ENCODE measurements around the gene COG7.
"Not testable (repeated sequence)": the region's sequence is repeated elsewhere in the genome, so short reads cannot be mapped to it uniquely, and the experiment has no call there.

Gene COG7

GRCh38 chr16:23381702-23382101, 71.3 kb downstream of the COG7 start:
- not testable (repeated sequence) for DNase-seq

GRCh38 chr16:23380501-23380951, 72.5 kb downstream of the COG7 start:
- no peak for DNase-seq

- no peak for DNase-seq
These were observed 73.3 kb downstream of the COG7 start for GRCh38 chr16:23379707-23380106.

- DNase-seq, result no peak
These were observed 74.1 kb downstream of the COG7 start for GRCh38 chr16:23378921-23379320.

GRCh38 chr16:23378256-23378655, 74.7 kb downstream of the COG7 start:
- no peak for DNase-seq

GRCh38 chr16:23377071-23377931, 75.7 kb downstream of the COG7 start:
- no peak for DNase-seq

- DNase-seq, result no peak
These were observed 77.3 kb downstream of the COG7 start for GRCh38 chr16:23375643-23376042.

GRCh38 chr16:23374721-23375510, 78.1 kb downstream of the COG7 start:
- DNase-seq, result no peak

- no peak for DNase-seq
These were observed 79.4 kb downstream of the COG7 start for GRCh38 chr16:23373436-23374219.

- DNase-seq, result no peak
These were observed 81.6 kb downstream of the COG7 start for GRCh38 chr16:23371368-23371767.

- DNase-seq, result no peak
These were observed 83.6 kb downstream of the COG7 start for GRCh38 chr16:23369416-23369815.

GRCh38 chr16:23368469-23368868, 84.5 kb downstream of the COG7 start:
- no peak for DNase-seq

GRCh38 chr16:23367988-23368387, 85.0 kb downstream of the COG7 start:
- no peak for DNase-seq

- DNase-seq, result no peak
These were observed 85.4 kb downstream of the COG7 start for GRCh38 chr16:23367564-23367963.

GRCh38 chr16:23366341-23366740, 86.6 kb downstream of the COG7 start:
- not testable (repeated sequence) for DNase-seq

GRCh38 chr16:23365602-23366240, 87.3 kb downstream of the COG7 start:
- no peak for DNase-seq

- no peak for DNase-seq
These were observed 90.3 kb downstream of the COG7 start for GRCh38 chr16:23362460-23363317.

- no peak for DNase-seq
These were observed 93.8 kb downstream of the COG7 start for GRCh38 chr16:23359092-23359760.

- DNase-seq, result no peak
These were observed 95.2 kb downstream of the COG7 start for GRCh38 chr16:23357761-23358290.

- no peak for DNase-seq
These were observed 96.0 kb downstream of the COG7 start for GRCh38 chr16:23356941-23357340.

Data from SIG-M5 (cell line).